MM.1S (cell line): ENCODE results near the gene FCHSD1.

Experiments
- CTCF ChIP-seq: fragments of 300-600 bp; sonication (generic); IDR thresholded peaks from 2 replicates; pipeline ENCODE4 v1.5.1; 2016; ENCODE audit warnings: antibody characterized with exemption, low read length, mixed read lengths
- EZH2phosphoT487 ChIP-seq: fragments of 300-600 bp; sonication (generic); IDR thresholded peaks from 2 replicates; pipeline ENCODE4 v1.6.1; 2018; ENCODE audit warnings: antibody characterized with exemption, low read length

- no peak for TF ChIP-seq CTCF
- TF ChIP-seq EZH2phosphoT487: no peak
Observed at GRCh38 chr5:141618030-141618803, 33.0 kb downstream of the FCHSD1 start.
